Fibroblast of lung (primary cell): ENCODE measurements around the gene CTXND2. TPM values are rescaled to one million over a fixed set of nuclear protein-coding genes. Genes with fewer than 3 reads are reported as not detected.

Source experiments
- DNase-seq, 2 donors: peaks; one replicate each; pipeline versions ENCODE4 v3.0.0 to v3.0.0-alpha.2; 2010; ENCODE audit warnings: low read depth in 2 of 2
- H2AFZ ChIP-seq: 2 replicates; pipeline ENCODE4 v1.5.1; 2012; ENCODE audit warnings: low read length, control low read depth, inconsistent platforms
- H3K27ac ChIP-seq: 2 replicates; pipeline ENCODE4 v1.5.1; 2011; ENCODE audit warnings: low read length, control low read depth; ENCODE audit not compliant: insufficient read depth
- H3K27me3 ChIP-seq: 2 replicates; pipeline ENCODE4 v1.5.1; 2011; ENCODE audit warnings: mild to moderate bottlenecking, low read length; ENCODE audit not compliant: control insufficient read depth, insufficient read depth
- H3K36me3 ChIP-seq: 2 replicates; pipeline ENCODE4 v1.5.1; 2011; ENCODE audit warnings: low read length; ENCODE audit not compliant: control insufficient read depth, insufficient read depth
- H3K4me1 ChIP-seq: 2 replicates; pipeline ENCODE4 v1.5.1; 2011; ENCODE audit warnings: low read length; ENCODE audit not compliant: control insufficient read depth, insufficient read depth; ENCODE audit errors: extremely low read depth
- H3K4me2 ChIP-seq: 2 replicates; pipeline ENCODE4 v1.5.1; 2011; ENCODE audit warnings: low read length, control low read depth; ENCODE audit not compliant: insufficient read depth; ENCODE audit errors: extremely low read depth
- H3K4me3 ChIP-seq, 4 experiments: fragments of 200-600 bp in 1 of 4; sonication (generic) in 1 of 4; replicated peaks in 1 of 4; 2 replicates each; pipeline ENCODE4 v1.5.1; 2011 to 2016; ENCODE audit warnings: low read length in 4 of 4, low read depth in 3 of 4, mild to moderate bottlenecking in 3 of 4, control low read depth in 2 of 4, inconsistent platforms in 1 of 4, mixed read lengths in 1 of 4; ENCODE audit not compliant: insufficient read depth in 1 of 4; ENCODE audit errors: control extremely low read depth in 1 of 4
- H3K79me2 ChIP-seq: 2 replicates; pipeline ENCODE4 v1.5.1; 2012; ENCODE audit warnings: mild to moderate bottlenecking, low read length, inconsistent platforms; ENCODE audit not compliant: control insufficient read depth, insufficient read depth
- H3K9ac ChIP-seq: 2 replicates; pipeline ENCODE4 v1.5.1; 2011; ENCODE audit warnings: mild to moderate bottlenecking, low read length, control low read depth; ENCODE audit not compliant: insufficient read depth
- H3K9me3 ChIP-seq: 2 replicates; pipeline ENCODE4 v1.5.1; 2012; ENCODE audit warnings: low read depth, low read length; ENCODE audit not compliant: control insufficient read depth, insufficient read depth
- H4K20me1 ChIP-seq: 2 replicates; pipeline ENCODE4 v1.5.1; 2011; ENCODE audit warnings: low read length; ENCODE audit not compliant: control insufficient read depth, insufficient read depth; ENCODE audit errors: extremely low read depth
- EZH2 ChIP-seq: IDR thresholded peaks from 2 replicates; pipeline ENCODE4 v1.5.1; 2012; ENCODE audit warnings: low read length, control low read depth, mild to moderate bottlenecking; ENCODE audit errors: missing control alignments
- polyA plus RNA-seq, 2 donors: library from polyadenylated mRNA; depleted of rRNA in 1 of 2; stranded (reverse) in 1 of 2; unstranded in 1 of 2; fragments of >200 nt; gene quantifications; 2 replicates each; pipeline ENCODE4 v1.2.1, GENCODE V29; 2011 to 2012; ENCODE audit warnings: missing spikeins in 1 of 2
- total RNA-seq: library from RNA; depleted of rRNA; stranded (reverse); fragments of >200 nt; gene quantifications from 2 replicates; pipeline ENCODE4 v1.2.1, GENCODE V29; 2014
- TF ChIP-seq, protein P1 (sequence below), 2 donors: IDR thresholded peaks in 1 of 2; conservative IDR thresholded peaks in 1 of 2; 1 replicate in 1 of 2; 2 replicates in 1 of 2; pipeline ENCODE4 v1.5.1; 2011 to 2012; ENCODE audit warnings: low read length in 2 of 2, control low read depth in 1 of 2, inconsistent platforms in 1 of 2, low read depth in 1 of 2, mild to moderate bottlenecking in 1 of 2

The CTXND2 gene
- total and polyA plus RNA-seq, 2 donors (not counting 1 experiment from before 2014, with no cell fraction given): not detected

DNA sequence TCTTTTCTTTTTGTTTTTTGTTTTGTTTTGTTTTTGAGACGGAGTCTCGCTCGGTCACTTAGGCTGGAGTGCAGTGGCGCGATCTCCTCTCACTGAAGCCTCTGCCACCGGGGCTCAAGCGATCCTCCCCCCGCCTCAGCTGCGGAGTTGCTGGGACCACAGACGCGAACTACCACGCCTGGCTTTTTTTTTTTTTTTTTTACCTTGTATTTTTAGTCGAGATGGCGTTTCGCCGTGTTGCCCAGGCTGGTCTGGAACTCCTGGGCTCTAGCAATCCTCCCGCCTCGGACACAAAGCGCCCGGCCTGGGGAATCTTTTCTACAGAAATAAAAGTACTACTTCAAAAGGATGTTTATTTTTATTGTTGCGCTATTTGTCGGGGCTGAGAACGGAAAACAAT lies 38.1 kb downstream of the CTXND2 start:
- no peak for TF ChIP-seq EZH2
- TF ChIP-seq, protein P1, sequence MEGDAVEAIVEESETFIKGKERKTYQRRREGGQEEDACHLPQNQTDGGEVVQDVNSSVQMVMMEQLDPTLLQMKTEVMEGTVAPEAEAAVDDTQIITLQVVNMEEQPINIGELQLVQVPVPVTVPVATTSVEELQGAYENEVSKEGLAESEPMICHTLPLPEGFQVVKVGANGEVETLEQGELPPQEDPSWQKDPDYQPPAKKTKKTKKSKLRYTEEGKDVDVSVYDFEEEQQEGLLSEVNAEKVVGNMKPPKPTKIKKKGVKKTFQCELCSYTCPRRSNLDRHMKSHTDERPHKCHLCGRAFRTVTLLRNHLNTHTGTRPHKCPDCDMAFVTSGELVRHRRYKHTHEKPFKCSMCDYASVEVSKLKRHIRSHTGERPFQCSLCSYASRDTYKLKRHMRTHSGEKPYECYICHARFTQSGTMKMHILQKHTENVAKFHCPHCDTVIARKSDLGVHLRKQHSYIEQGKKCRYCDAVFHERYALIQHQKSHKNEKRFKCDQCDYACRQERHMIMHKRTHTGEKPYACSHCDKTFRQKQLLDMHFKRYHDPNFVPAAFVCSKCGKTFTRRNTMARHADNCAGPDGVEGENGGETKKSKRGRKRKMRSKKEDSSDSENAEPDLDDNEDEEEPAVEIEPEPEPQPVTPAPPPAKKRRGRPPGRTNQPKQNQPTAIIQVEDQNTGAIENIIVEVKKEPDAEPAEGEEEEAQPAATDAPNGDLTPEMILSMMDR (conservative IDR thresholded peaks at IDR 0.05 in 1 of 2, IDR thresholded peaks at IDR 0.05 in 1 of 2; ENCODE audit: low read depth in 1 of 2, low read length in 2 of 2): no peak
- DNase-seq: no peak
- no peaks in the 10 kb centered on the region for H3K27me3 ChIP-seq
- H3K36me3 ChIP-seq: no peaks in the 10 kb centered on the region
- H3K4me3 ChIP-seq: no peak overlapping the region
- no peak overlapping the region for H3K9ac ChIP-seq
- no peaks in the 10 kb centered on the region for H3K4me1 ChIP-seq
- H2AFZ ChIP-seq: no peak overlapping the region
- H3K9me3 ChIP-seq: no peaks in the 10 kb centered on the region
- H3K79me2 ChIP-seq: peaks cover 12% of the 10 kb centered on the region
- H4K20me1 ChIP-seq: no peaks in the 10 kb centered on the region
- no peak overlapping the region for H3K27ac ChIP-seq
- no peak overlapping the region for H3K4me2 ChIP-seq

- peak within 1 kb of the TSS; percentile 94 for H3K4me2 ChIP-seq
- no peak for TF ChIP-seq EZH2
- TF ChIP-seq, protein P1 (conservative IDR thresholded peaks at IDR 0.05 in 1 of 2, IDR thresholded peaks at IDR 0.05 in 1 of 2; ENCODE audit: low read depth in 1 of 2, low read length in 2 of 2): no peak
- peaks cover 12% of the 10 kb centered on the region for H3K79me2 ChIP-seq
- no peaks in the 10 kb centered on the region for H4K20me1 ChIP-seq
- no peaks in the 10 kb centered on the region for H3K27me3 ChIP-seq
- H3K36me3 ChIP-seq: peaks cover 2% of the 10 kb centered on the region
- no peaks in the 10 kb centered on the region for H3K4me1 ChIP-seq
- peak; percentile 94 to 97 for DNase-seq
- peak within 1 kb of the TSS; percentile 78 to 97 (median 90) for H3K4me3 ChIP-seq
- H3K9ac ChIP-seq: peak within 1 kb of the TSS; percentile 91
- peak within 1 kb of the TSS; percentile 85 for H3K27ac ChIP-seq
- H3K9me3 ChIP-seq: no peaks in the 10 kb centered on the region
- H2AFZ ChIP-seq: peak within 1 kb of the TSS; percentile 82
Observed at GRCh38 chr1:150926097-150926741, 39.3 kb downstream of the CTXND2 start, which contains the start of gene SETDB1. Gene SETDB1 (plus strand): TSS chr1:150926363. CDS start chr1:150927715, 1,352 bp downstream.

DNA sequence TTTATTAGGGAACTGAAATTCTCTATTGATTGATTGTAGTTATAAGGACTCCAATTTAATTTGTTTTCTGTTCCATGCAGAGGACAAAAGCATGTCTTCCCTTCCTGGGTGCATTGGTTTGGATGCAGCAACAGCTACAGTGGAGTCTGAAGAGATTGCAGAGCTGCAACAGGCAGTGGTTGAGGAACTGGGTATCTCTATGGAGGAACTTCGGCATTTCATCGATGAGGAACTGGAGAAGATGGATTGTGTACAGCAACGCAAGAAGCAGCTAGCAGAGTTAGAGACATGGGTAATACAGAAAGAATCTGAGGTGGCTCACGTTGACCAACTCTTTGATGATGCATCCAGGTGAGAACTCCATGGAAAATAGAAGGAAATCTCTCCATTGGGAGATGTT lies 40.7 kb downstream of the CTXND2 start:
- Histone ChIP-seq H4K20me1 (no peaks in the 10 kb centered on the region), H3K4me1 (no peaks in the 10 kb centered on the region), H3K9ac (no peak overlapping the region), H3K27me3 (no peaks in the 10 kb centered on the region), H3K79me2 (peaks cover 12% of the 10 kb centered on the region), H3K4me3 (peak overlapping the region in 1 of 4 experiments; percentile 92), H2AFZ (no peak overlapping the region), H3K27ac (no peak overlapping the region), H3K9me3 (no peaks in the 10 kb centered on the region), H3K4me2 (no peak overlapping the region), H3K36me3 (peaks cover 2% of the 10 kb centered on the region)
- no peak for TF ChIP-seq EZH2
- TF ChIP-seq, protein P1 (conservative IDR thresholded peaks at IDR 0.05 in 1 of 2, IDR thresholded peaks at IDR 0.05 in 1 of 2; ENCODE audit: low read depth in 1 of 2, low read length in 2 of 2): no peak
- no peak for DNase-seq
